ENCODE data around the gene ARHGEF16. TPM values are rescaled to one million over a fixed set of nuclear protein-coding genes. Genes with fewer than 3 reads are reported as not detected.

Gene ARHGEF16
- total RNA-seq, 1 experiment from 2014 or later, result 10.1 TPM

- ChIA-PET POLR2A (no interaction called here), CTCF (interaction anchor here (0.7 to 1.4 kb wide), 3 partner anchors 16 to 307 kb away, joined by 3 to 5 read pairs (median 5); no protein-coding TSS in a partner anchor)
- Histone ChIP-seq H3K36me3 (ENCODE audit: control insufficient read depth, insufficient read depth, low read length) (no peaks in the 10 kb centered on the region), H3K27me3 (ENCODE audit: control insufficient read depth, insufficient read depth, low read length) (no peaks in the 10 kb centered on the region), H3K4me1 (ENCODE audit: control insufficient read depth, insufficient read depth, low read length) (peaks cover 11% of the 10 kb centered on the region), H3K4me3 (ENCODE audit: low read depth in 2 of 2, low read length in 2 of 2) (no peak overlapping the region), H3K9me3 (ENCODE audit: control insufficient read depth, insufficient read depth, low read depth, low read length) (no peaks in the 10 kb centered on the region), H3K27ac (ENCODE audit: low read length) (no peak overlapping the region)
- no TSS peak for BruUV-seq (replicated peaks)
- intact Hi-C loops (cut with micrococcal nuclease; ENCODE audit: unreplicated experiment) (no loop called here), in situ Hi-C loops (cut with HindIII; ENCODE audit: low pct_unique_long_range_greater_than_20kb, low sequenced_read_pairs) (no loop called here)
- no peak for ATAC-seq
- DNase-seq (ENCODE audit: low read depth, low spot score), result no peak
- TF ChIP-seq CTCF (IDR thresholded peaks at IDR 0.05) (no peak), SIN3A (IDR thresholded peaks at IDR 0.05; ENCODE audit: borderline replicate concordance, insufficient read depth, low read depth, low read length) (no peak), REST (IDR thresholded peaks at IDR 0.05; ENCODE audit: insufficient read depth in 1 of 2, low read depth in 2 of 2, low read length in 1 of 2) (no peak), POLR2AphosphoS5 (IDR thresholded peaks at IDR 0.05; ENCODE audit: low read depth, low read length) (no peak), TCF7L2 (IDR thresholded peaks at IDR 0.05; ENCODE audit: low read depth, low read length) (no peak)
Measured at GRCh38 chr1:3468236-3469103, 14.0 kb downstream of the ARHGEF16 start.

GRCh38 chr1:3469104-3469848, 14.8 kb downstream of the ARHGEF16 start:
- no peak overlapping the region for H3K27ac ChIP-seq (ENCODE audit: low read length)
- no peaks in the 10 kb centered on the region for H3K36me3 ChIP-seq (ENCODE audit: control insufficient read depth, insufficient read depth, low read length)
- intact Hi-C loops (cut with micrococcal nuclease; ENCODE audit: unreplicated experiment), result no loop called here
- DNase-seq (ENCODE audit: low read depth, low spot score), result no peak
- no peak overlapping the region for H3K4me3 ChIP-seq (ENCODE audit: low read depth in 2 of 2, low read length in 2 of 2)
- POLR2A ChIA-PET, result no interaction called here
- no peaks in the 10 kb centered on the region for H3K9me3 ChIP-seq (ENCODE audit: control insufficient read depth, insufficient read depth, low read depth, low read length)
- no peak for ATAC-seq
- CTCF ChIA-PET, result interaction anchor here (0.6 to 1.4 kb wide), 5 partner anchors 16 to 306 kb away, joined by 3 to 5 read pairs (median 4); no protein-coding TSS in a partner anchor
- no peak for TF ChIP-seq POLR2AphosphoS5 (IDR thresholded peaks at IDR 0.05; ENCODE audit: low read depth, low read length)
- no peaks in the 10 kb centered on the region for H3K27me3 ChIP-seq (ENCODE audit: control insufficient read depth, insufficient read depth, low read length)
- BruUV-seq (replicated peaks), result no TSS peak
- in situ Hi-C loops (cut with HindIII; ENCODE audit: low pct_unique_long_range_greater_than_20kb, low sequenced_read_pairs), result no loop called here
- peaks cover 15% of the 10 kb centered on the region for H3K4me1 ChIP-seq (ENCODE audit: control insufficient read depth, insufficient read depth, low read length)
